Skeletal muscle tissue (tissue), 4 donors: ENCODE measurements around the gene SCYL3. TPM values are rescaled to one million over a fixed set of nuclear protein-coding genes. Genes with fewer than 3 reads are reported as not detected.

ENCODE experiments used
- H3K27ac ChIP-seq: one replicate; pipeline ENCODE4 v1.7.0; 2013; ENCODE audit warnings: mild to moderate bottlenecking, low read depth, low read length, inconsistent platforms
- H3K27me3 ChIP-seq, 3 donors: one replicate each; pipeline ENCODE4 v1.7.0; 2013; ENCODE audit warnings: low read length in 3 of 3; ENCODE audit not compliant: control insufficient read depth in 3 of 3, insufficient read depth in 3 of 3
- H3K36me3 ChIP-seq, 3 donors: one replicate each; pipeline ENCODE4 v1.7.0; 2013; ENCODE audit warnings: low read length in 3 of 3; ENCODE audit not compliant: control insufficient read depth in 3 of 3, insufficient read depth in 3 of 3
- H3K4me1 ChIP-seq, 3 donors: one replicate each; pipeline ENCODE4 v1.7.0; 2013; ENCODE audit warnings: low read length in 3 of 3, mild to moderate bottlenecking in 3 of 3; ENCODE audit not compliant: control insufficient read depth in 3 of 3, insufficient read depth in 3 of 3
- H3K4me3 ChIP-seq, 3 donors: one replicate each; pipeline ENCODE4 v1.7.0; 2013; ENCODE audit warnings: low read length in 3 of 3
- H3K9ac ChIP-seq, 3 donors: one replicate each; pipeline ENCODE4 v1.7.0; 2013; ENCODE audit warnings: low read length in 3 of 3, mild to moderate bottlenecking in 3 of 3, moderate library complexity in 2 of 3, low read depth in 1 of 3
- H3K9me3 ChIP-seq, 3 donors: one replicate each; pipeline ENCODE4 v1.7.0; 2013; ENCODE audit warnings: low read length in 3 of 3; ENCODE audit not compliant: control insufficient read depth in 3 of 3
- total RNA-seq: library from RNA; depleted of rRNA; stranded (reverse); fragments of >200 nt; gene quantifications from one replicate; pipeline ENCODE4 v1.2.3, GENCODE V29; 2014
- donor health status: Osteomylitis.

SCYL3 gene
- total RNA-seq, 1 donor from 2014 or later: 8.4 TPM

DNA sequence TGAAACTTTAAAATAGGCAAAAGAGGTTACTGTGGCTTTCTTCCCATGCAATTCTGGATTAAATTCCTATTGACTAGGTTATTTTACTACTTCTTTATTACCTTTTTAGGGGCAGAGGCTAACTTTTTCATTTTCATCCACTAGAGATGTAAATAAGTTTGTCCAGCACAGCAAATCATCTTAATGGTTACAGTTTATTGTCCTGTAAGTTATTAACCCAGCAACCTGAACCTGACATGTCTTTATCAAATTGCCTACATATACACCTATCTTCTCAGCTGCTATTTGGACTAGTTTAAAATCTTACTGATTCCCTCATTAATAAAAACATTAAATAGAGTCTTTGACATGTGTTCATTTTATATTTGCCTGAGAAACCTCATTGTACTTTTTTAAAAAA is 6.9 kb upstream of the SCYL3 start:
- H3K36me3 ChIP-seq: no peaks in the 10 kb centered on the region
- no peaks in the 10 kb centered on the region for H3K9me3 ChIP-seq
- H3K4me3 ChIP-seq: no peak overlapping the region
- no peaks in the 10 kb centered on the region for H3K4me1 ChIP-seq
- peaks cover 4 to 32% (median 12%) of the 10 kb centered on the region in 3 donors for H3K27me3 ChIP-seq
- H3K9ac ChIP-seq: no peak overlapping the region
- H3K27ac ChIP-seq: no peak overlapping the region

DNA sequence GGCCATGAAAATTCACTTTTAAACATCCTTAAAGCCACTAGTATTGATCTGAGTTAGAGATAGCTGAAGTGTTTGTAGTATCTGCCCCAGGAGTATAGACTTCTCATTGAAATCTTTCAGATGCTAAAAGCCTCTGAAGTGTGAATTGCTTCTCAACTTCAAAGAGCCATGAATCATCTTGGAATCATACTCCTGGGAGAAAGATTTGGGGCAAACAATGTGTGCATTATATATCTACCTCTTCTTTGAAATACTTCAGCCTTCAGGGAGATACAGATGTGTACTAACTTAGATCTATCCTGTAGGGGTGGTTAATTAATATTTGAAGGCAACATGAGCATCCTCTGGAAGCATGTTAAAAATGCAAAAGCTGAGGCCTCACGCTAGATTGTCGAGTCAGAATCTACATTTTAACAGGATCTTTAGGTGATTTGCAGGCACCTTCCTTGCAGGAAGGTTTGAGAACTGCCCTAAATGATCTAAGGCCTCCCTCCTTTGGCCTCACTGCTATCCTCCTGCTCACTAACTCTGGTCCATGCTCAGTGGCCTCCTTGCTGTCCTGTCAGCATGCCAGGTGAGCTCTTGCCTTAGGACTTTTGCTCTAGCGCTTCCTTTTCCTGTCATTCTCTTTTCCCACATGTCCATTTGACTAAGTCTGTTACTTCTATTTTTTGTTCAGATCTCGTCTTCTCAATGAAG is 6.0 kb upstream of the SCYL3 start:
- H3K27me3 ChIP-seq: peaks cover 4 to 32% (median 12%) of the 10 kb centered on the region in 3 donors
- no peak overlapping the region for H3K4me3 ChIP-seq
- H3K9ac ChIP-seq: no peak overlapping the region
- H3K27ac ChIP-seq: no peak overlapping the region
- peaks cover under 1 to 2% (median 1%) of the 10 kb centered on the region in 3 donors for H3K4me1 ChIP-seq
- H3K9me3 ChIP-seq: no peaks in the 10 kb centered on the region
- H3K36me3 ChIP-seq: no peaks in the 10 kb centered on the region

DNA sequence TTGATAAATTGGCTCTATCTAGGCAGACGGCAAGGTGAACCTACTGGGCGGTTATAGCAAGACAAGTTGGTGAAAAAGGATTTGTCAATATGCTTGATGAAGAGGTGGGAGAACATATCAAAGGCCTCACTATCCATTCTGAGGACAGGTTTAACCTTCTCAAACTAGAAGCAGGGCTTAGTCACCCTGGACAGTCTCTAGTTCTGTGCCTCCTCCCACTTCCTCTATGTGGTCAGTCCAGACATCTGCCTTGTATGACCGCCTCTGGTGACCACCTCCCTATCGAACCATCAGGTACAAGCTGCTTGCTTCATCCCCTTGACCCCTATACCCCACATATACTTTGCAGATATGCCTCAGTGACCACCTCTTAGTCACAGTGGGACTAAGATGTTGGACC is 2.3 kb upstream of the SCYL3 start:
- no peak overlapping the region for H3K4me3 ChIP-seq
- no peak overlapping the region for H3K27ac ChIP-seq
- H3K36me3 ChIP-seq: no peaks in the 10 kb centered on the region
- H3K4me1 ChIP-seq: peaks cover 3 to 18% (median 14%) of the 10 kb centered on the region in 3 donors
- no peak overlapping the region for H3K9ac ChIP-seq
- peaks cover 2 to 27% (median 9%) of the 10 kb centered on the region in 3 donors for H3K27me3 ChIP-seq
- H3K9me3 ChIP-seq: no peaks in the 10 kb centered on the region

DNA sequence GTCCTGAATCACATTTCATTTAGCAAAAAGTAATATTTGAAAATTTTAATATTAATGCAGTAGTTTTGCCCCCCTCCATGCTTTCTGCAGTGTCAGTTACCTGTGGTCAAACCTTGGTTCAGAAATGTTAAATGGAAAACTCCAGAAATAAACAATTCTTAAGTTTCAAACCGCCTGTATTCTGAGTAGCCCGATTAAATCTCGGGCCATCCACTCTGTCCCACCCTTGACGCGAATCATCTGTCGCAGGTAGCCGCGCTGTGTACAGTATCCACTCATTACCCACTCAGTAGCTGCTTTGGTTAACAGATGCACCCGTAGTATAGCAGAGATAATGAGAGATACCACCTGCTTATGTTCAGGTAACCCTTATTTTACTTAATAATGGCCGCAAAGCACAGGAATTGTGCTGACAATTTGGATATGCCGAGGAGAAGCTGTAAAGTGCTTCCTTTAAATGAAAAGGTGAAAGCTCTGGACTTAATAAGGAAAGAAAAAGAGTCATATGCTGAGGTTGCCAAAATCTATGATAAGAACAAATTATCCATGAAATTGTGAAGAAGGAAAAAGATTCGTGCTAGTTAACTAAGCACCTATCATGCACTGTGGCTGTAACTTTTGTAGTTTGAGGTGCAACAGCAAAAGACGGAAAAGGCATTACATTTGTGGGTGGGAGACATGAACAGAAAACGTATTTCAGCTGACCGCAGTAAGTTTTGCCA is 889 bp upstream of the SCYL3 start:
- Histone ChIP-seq H3K4me1 (peaks cover 3 to 18% (median 18%) of the 10 kb centered on the region in 3 donors), H3K9ac (peak overlapping the region; percentile 91 to 99 (median 93)), H3K27ac (peak overlapping the region; percentile 99)

DNA sequence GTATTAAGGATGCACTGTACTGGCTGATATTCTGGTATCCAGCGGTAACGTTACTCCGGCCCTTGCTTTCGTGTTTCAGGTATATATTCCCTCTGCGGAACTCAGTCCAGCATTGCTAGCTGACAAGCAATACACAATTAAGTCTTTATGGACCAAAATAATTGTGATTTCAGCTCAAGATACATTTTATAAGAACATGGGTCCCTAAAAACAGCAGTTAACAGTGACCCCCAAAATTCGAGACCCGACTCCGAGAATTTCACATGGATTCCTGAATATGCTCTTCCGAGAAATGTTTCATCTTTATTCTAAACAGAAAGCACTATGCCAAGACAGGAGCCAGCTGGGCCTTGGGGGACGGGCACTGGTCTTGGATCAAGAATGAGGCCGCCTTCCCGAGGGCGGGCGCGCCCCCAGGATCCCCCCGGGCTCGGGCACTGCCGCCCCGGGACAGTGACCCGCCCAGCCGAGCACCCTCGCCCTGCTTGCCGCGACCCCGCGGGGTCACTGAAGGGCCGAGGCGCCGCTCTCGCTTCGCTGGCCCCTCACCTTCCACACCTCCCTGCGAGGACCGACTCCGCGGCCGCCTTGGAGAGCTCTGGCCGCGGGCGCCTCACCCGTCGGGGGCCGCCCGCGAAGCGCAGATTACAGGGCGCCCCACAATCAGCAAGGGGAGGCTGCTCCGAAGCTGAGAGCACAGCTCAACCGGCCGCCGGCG is 610 bp downstream of the SCYL3 start:
- Histone ChIP-seq H3K36me3 (peaks cover 0 to 7% (median 0%) of the 10 kb centered on the region in 3 donors), H3K4me3 (peak overlapping the region; percentile 82 to 89 (median 84))

More for the DNA sequence above, 889 bp upstream of the SCYL3 start:
- no peaks in the 10 kb centered on the region for H3K9me3 ChIP-seq
- H3K36me3 ChIP-seq: no peaks in the 10 kb centered on the region
- H3K27me3 ChIP-seq: peaks cover 2 to 18% (median 9%) of the 10 kb centered on the region in 3 donors
- peak overlapping the region; percentile 82 to 96 (median 84) for H3K4me3 ChIP-seq

DNA sequence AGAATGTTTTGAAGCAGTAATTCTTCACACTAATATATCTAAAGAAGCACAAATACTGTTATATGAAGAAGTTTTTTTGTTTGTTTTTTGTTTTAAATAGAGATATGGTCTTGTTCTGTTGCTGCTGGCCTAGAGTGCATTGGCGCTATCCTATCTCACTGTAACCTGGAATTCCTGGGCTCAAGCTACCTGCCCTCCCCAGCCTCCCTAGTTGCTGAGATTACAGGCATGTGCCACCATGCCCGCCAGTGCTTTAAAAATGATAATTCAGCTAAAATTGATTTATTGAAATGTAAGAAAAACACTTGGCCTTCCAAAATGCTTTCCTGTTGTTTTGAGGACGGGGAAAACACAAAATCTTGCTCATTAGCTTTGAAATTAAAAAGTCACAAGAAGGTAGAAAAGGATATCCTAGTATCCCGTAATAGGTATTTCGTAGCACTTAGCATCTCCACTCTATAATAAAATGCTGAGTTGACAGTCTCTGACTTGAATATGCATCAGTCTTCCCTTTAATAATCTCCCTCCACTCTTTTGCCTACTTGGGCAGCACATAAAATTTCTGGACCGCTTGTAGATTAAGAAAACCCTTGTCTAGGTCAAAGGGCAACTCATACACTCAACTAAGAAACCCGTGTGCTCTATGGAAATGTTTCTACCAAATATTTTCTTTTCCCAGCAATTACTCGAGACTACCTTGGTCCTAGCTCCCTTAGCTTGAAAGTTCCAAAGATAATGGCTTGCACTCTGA is 1.3 kb downstream of the SCYL3 start:
- Histone ChIP-seq H3K27me3 (peaks cover 2 to 11% (median 7%) of the 10 kb centered on the region in 3 donors), H3K27ac (peak overlapping the region; percentile 99), H3K36me3 (peaks cover 0 to 10% (median 0%) of the 10 kb centered on the region in 3 donors), H3K9me3 (no peaks in the 10 kb centered on the region), H3K4me3 (peak overlapping the region; percentile 82 to 89 (median 84)), H3K9ac (peak overlapping the region; percentile 91 to 93 (median 93)), H3K4me1 (peaks cover 3 to 18% (median 18%) of the 10 kb centered on the region in 3 donors)

More for the DNA sequence above, 610 bp downstream of the SCYL3 start:
- Histone ChIP-seq H3K9me3 (no peaks in the 10 kb centered on the region), H3K9ac (peak overlapping the region; percentile 91 to 93 (median 93)), H3K4me1 (peaks cover 3 to 18% (median 18%) of the 10 kb centered on the region in 3 donors), H3K27ac (peak overlapping the region; percentile 99), H3K27me3 (peaks cover 2 to 16% (median 9%) of the 10 kb centered on the region in 3 donors)

DNA sequence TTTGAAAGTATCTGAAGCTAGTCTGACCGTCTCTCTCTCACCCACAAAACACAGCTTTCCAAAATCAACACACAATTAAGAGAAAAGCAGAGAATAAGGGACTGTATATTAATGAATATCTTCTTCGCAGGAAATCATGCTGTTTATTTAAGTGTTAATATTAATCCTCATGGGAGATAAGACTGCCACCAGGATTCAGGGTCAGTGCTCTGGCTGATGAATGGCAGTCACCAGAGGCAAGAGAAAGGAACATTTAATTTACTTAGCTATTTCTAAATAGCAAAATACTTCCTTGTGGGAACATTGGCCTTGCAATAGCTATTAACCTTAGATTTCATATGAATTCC is 2.2 kb downstream of the SCYL3 start:
- H3K36me3 ChIP-seq: peaks cover 0 to 16% (median 0%) of the 10 kb centered on the region in 3 donors
- peaks cover 2 to 5% (median 4%) of the 10 kb centered on the region in 3 donors for H3K27me3 ChIP-seq
- no peak overlapping the region for H3K4me3 ChIP-seq
- peak overlapping the region in 1 of 3 donors; percentile 16 for H3K9ac ChIP-seq
- H3K27ac ChIP-seq: no peak overlapping the region
- no peaks in the 10 kb centered on the region for H3K9me3 ChIP-seq
- peaks cover 3 to 18% (median 18%) of the 10 kb centered on the region in 3 donors for H3K4me1 ChIP-seq

DNA sequence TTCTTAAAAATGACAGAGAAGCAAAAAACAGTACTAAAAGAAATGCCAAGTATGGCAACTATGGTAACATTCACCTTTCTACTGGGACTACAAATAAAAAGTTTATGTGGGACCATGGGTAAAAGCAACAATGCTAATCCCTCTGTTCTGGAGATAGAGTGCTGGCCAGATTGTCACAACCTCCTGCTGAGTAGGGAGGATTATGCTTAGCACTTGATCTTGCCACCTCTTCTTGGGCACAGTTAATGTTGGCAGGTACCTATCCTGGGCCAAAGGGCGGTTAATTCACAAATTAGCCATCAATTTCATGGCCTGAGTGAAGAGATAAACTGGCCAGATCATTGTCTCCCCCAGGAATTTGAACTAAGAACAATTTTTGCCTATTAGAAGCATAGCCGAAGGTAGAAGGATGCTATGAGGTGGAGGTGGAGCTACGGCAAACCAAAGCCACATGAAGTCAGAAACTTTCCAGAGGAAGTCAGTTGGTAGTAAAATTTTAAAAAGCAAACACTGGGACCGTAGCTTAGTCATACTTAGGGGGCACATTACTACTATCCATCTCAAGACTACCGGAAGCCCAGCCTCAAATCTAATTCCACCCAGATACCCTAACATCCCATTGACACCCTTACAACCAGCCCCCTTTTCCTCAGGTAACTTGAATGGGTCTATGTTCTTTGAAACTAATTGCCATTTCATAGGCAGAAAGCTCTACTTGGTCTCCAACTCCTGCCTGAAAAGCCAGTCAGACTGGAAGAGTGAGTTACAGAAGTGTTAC is 2.7 kb downstream of the SCYL3 start:
- H3K4me3 ChIP-seq: no peak overlapping the region
- no peak overlapping the region for H3K27ac ChIP-seq
- no peaks in the 10 kb centered on the region for H3K27me3 ChIP-seq
- H3K36me3 ChIP-seq: peaks cover 0 to 16% (median 0%) of the 10 kb centered on the region in 3 donors
- H3K9me3 ChIP-seq: no peaks in the 10 kb centered on the region
- H3K9ac ChIP-seq: no peak overlapping the region
- peaks cover 3 to 18% (median 18%) of the 10 kb centered on the region in 3 donors for H3K4me1 ChIP-seq

DNA sequence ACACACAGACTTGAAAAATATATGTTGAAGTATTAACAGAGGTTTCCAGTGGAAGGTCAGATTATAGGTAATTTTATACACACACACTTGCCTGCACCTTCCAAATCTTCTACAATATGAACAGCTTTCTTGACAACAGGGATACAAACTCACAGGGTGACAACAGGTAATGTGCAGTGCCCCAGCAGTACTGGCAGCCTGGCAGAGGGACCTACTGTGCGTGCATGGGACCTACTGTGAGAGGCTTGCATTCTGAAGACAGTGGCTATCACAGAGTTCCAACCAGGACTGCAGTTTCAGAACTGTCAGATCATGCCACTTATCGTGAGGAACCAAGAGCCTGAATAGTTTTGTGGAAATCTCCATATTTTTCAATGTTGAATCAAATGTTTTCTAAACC is 3.8 kb downstream of the SCYL3 start:
- Histone ChIP-seq H3K27ac (no peak overlapping the region), H3K9me3 (no peaks in the 10 kb centered on the region), H3K4me3 (no peak overlapping the region), H3K4me1 (peaks cover 3 to 18% (median 18%) of the 10 kb centered on the region in 3 donors), H3K27me3 (no peaks in the 10 kb centered on the region), H3K36me3 (peaks cover 0 to 21% (median 0%) of the 10 kb centered on the region in 3 donors), H3K9ac (no peak overlapping the region)
